HG02610 (cell line): ENCODE results near the gene LGR6.
"Not testable (repeated sequence)": the region's sequence is repeated elsewhere in the genome, so short reads cannot be mapped to it uniquely, and the experiment has no call there.

ENCODE experiments used
- ATAC-seq: cut with Tn5 transposase; IDR thresholded peaks from one replicate; pipeline ENCODE4 v1.9.1; 2021; ENCODE audit warnings: mild to moderate bottlenecking, moderate library complexity; ENCODE audit not compliant: unreplicated experiment

The LGR6 gene, protein sequence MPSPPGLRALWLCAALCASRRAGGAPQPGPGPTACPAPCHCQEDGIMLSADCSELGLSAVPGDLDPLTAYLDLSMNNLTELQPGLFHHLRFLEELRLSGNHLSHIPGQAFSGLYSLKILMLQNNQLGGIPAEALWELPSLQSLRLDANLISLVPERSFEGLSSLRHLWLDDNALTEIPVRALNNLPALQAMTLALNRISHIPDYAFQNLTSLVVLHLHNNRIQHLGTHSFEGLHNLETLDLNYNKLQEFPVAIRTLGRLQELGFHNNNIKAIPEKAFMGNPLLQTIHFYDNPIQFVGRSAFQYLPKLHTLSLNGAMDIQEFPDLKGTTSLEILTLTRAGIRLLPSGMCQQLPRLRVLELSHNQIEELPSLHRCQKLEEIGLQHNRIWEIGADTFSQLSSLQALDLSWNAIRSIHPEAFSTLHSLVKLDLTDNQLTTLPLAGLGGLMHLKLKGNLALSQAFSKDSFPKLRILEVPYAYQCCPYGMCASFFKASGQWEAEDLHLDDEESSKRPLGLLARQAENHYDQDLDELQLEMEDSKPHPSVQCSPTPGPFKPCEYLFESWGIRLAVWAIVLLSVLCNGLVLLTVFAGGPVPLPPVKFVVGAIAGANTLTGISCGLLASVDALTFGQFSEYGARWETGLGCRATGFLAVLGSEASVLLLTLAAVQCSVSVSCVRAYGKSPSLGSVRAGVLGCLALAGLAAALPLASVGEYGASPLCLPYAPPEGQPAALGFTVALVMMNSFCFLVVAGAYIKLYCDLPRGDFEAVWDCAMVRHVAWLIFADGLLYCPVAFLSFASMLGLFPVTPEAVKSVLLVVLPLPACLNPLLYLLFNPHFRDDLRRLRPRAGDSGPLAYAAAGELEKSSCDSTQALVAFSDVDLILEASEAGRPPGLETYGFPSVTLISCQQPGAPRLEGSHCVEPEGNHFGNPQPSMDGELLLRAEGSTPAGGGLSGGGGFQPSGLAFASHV

DNA sequence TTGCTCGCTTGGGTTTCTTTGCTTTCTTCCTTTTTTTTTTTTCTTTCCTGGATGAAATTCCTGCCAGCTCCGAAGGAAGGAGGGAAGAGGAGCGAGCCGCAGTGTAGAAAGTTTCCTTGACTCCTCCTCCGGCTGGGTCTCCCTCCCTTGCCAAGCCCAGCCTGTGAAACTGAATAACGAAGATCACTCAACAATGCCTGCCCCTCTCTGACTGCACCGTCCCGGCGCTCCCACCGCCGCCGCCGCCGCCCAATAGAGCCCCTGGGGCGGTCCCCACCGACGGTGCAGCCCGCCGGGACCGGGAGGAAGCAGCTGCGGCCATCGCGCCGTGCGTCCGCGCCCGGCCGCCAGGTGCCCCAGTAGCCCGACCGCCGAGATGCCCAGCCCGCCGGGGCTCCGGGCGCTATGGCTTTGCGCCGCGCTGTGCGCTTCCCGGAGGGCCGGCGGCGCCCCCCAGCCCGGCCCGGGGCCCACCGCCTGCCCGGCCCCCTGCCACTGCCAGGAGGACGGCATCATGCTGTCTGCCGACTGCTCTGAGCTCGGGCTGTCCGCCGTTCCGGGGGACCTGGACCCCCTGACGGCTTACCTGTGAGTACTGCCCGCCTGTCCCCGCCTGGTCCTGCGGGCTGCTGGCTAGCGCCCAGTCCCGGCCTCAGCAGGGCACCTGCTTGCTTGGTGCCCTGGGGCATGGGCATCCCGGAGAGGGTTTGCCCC is at the start of gene LGR6:
Gene LGR6, plus strand, starts transcription at position 186 of the 714 bp plus-strand sequence. Its CDS starts 191 bp downstream, at position 377.
- ATAC-seq, result no peak

DNA sequence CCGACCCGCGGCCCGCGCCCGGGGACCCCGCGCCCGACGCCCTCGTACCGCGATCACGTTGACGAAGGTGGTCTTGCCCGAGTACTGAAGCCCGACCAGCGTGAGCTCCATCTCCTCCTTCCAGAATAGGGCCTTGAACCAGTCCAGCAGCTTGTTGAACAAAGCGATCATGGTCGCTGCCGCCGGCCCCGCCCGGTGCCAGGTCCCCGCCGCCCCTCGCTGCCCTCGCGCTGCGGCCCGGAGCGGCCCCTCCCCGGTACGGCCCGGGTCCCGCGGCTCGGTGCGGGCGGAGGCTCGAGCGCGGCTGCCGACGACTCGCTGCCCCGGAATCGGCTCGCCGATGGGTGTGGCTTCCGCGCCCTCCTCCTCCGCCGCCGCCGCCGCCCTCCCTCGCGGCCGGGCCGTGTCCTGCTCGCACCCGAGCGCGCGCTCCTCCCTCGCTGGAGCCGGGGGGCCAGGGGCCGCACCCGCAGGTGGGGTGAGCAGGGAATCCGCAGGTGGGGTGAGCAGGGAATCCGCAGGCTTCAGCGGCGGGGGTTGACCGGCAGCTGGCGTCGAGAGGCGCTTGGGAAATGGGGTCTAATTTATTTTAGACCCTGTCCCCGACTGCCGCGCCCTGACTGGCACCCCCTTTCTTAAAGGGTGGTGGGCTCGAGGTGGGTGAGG is 49.1 kb upstream of the LGR6 start, which contains the start of gene ARL8A:
Gene ARL8A, minus strand, starts transcription at position 336 of the 666 bp plus-strand sequence. Its CDS starts 165 bp downstream, at position 171.
- peak; percentile 49 for ATAC-seq

DNA sequence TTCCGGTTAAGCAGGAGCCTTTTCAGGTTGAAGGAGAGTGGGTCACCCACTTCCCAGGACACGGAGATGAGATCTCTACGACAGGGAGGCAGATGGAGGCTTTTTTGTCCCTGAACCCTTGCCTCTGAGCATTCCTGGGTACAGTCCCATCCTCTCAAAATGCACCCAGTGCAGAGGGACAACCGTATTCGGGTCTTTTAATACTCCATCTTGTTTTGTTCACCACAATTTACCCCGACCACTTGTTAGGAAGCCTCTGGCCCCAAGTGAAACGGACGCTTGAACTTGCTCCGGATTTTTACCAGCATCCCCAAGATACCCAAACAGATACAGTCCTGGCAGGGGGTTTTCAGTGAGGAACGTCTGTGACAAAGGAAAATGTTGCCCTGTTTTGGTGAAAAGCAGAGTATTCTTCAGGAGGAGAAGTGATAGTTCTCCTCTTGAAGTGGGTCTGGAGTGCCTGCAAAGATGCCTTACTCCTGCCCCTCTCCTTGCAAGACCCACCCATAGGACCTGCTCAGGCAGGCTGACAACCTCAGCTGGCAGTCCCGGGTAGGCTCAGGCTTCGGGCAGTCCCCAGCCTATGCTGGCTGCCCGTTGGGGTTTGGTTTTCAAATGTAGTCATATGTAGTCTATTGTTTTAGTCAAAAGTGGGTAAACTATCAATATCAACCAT is 48.4 kb upstream of the LGR6 start:
- ATAC-seq, result no peak

DNA sequence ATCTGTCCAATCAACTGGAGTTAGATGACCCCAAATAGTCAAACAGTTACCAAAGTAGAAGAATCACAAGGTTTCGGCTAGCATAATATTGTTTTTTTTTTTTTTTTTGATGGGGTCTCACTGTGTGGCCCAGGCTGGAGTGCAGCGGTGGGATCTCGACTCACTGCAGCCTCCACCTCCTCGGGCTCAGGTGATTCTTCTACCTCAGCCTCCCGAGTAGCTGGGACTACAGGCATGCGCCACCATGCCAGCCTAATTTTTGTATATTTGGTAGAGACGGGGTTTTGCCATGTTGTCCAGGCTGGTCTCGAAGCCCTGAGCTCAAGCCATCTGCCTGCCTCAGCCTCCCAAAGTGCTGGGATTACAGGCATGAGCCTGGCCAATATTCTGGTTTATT is 47.9 kb upstream of the LGR6 start:
- ATAC-seq, result not testable (repeated sequence)

DNA sequence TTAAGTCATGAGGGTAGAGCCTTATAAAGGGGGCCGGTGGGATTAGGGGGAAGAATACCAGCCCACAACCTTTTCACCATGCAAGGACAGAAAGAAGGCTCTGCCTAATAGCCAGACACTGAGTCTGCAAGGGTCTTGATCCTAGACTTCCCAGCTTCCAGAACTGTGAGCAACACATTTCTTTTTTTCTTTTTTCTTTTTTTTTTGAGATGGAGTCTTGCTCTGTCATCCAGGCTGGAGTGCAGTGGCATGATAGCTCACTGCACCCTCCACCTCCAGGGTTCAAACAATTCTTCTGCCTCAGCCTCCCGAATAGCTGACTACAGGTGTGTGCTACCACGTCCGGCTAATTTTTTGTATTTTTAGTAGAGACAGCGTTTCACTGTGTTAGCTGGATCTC is 47.3 kb upstream of the LGR6 start:
- ATAC-seq, result no peak

DNA sequence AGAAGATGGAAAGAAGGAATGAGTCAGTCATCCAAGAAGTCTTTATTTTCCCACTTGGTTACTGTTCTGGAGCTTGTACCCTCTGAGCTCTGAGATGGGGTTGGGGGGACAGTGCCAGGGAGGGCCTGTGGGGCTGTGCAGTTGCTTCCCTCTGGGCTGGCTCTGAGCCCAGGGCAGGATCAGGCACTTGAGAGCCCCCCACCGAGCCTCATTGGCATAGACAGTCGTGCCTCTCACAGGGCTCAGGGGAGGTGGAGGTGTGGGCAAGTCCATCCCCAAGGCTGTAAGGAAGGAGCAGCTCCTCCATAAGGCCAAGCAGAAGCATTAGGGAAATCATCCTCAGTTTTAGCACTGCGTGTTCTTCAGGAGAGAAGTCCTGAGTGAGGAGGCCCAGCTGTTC is 46.6 kb upstream of the LGR6 start:
- ATAC-seq, result no peak

DNA sequence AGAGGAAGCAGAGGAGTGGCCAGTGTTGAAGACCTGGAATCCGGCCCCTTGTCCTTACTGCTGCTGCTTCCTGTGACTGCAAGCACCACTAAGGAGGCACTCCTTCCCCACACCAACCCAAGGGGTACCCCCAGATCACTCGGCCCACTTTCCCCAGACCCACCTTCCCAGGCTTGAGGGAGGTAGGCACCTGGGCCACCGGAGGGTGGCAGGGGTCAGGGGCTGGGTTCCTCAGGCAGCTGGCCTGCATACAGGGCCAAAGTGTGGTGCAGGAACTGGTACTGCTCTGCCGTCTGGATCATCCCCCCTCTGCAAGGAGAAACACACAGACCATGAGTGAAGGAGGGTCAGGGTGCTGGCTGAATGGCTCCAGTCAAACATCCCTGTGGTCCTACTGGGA is 45.2 kb upstream of the LGR6 start:
- no peak for ATAC-seq

DNA sequence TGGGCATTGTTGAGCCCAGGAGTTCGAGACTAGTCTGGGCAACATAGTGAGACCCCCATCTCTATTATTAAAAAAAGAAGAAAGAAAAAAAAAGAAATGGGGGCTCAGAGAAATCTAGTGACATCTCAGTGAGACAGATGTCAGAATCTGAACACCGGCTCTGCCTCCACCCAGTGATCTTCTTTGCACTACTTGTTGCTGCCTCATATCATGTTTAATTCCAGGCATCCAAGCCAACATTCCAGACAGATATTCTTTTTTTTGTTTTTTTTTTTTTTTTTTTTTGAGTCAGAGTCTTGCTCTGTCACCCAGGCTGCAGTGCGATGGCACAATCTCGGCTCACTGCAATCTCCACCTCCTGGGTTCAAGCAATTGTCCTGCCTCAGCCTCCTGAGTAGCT is 44.0 kb upstream of the LGR6 start:
- no peak for ATAC-seq

DNA sequence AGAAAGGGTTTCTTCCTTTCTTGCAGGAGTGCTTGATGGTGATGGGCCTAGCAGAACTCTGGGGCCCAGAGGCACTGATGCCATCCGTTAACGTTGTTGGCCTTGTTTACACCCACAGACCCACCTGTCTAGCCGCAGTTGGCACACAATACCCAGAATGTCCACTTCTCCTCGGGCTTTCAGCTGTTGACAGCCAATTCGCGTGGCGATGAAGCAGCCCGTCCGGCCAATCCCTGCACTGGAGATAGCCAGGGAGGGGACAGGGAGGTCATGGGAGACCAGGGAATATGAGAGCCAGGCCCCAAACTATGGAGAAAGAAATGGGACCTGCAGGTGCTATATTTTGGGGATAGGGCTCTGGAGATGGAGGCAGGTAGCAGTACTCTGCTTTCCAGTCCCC is 43.4 kb upstream of the LGR6 start:
- ATAC-seq, result no peak

DNA sequence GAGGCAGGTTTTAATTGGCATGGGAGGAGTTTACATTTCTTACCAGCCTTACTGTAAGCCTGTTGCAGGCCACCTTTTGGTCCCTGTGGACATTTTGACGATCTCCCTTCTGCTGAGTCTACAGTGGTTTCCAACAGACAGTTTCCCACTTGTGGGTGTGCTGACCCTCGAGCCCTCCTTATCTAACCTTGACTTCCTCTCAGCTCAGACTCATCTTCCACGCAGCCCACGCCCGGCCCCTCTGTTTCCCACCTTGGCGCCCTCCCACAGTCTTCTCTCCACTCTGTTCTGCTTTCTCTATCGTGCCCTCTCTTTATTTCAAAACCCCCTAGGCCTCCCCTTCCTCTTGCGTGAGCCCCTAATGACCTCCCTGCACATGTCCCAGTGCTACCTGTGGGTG is 43.0 kb upstream of the LGR6 start:
- no peak for ATAC-seq

DNA sequence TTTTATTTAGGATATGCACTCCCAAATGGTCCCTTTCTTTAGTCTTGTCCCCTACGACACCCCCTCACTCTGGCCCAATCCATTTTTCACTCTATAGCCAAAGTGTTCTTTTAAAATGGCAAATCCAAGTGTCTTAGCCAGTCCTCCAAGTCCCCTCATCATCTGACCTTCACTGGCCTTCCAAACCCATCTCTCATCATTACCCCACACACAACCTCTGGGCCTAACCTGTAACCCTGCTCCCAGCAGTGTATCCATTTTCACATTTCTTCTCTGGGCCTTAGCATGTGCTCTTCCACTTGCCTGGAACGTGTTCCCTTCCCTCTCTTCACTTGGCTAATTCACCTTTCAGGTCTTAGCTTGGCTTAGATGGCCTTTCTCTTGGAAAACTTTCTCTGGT is 42.6 kb upstream of the LGR6 start:
- ATAC-seq, result no peak

DNA sequence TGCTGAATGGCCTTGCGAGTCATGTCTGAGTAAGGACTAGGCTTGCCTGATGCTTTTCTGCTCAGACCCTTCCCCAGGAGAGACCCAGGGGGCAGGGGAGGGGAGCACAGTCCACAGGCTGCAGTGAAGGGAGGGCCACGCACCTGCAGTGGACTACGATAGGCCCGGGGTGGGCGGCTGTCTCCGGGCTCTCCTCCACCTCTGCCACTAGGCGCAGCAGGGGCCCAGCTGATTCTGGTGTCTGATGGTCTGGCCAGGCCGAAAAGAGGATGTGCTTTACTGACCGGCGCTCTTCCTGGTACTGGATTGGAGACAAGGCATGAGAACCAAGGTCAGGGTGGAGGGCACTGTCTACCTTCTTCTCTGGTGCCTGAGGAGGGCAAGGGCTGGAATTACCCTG is 41.2 kb upstream of the LGR6 start:
- ATAC-seq, result no peak

DNA sequence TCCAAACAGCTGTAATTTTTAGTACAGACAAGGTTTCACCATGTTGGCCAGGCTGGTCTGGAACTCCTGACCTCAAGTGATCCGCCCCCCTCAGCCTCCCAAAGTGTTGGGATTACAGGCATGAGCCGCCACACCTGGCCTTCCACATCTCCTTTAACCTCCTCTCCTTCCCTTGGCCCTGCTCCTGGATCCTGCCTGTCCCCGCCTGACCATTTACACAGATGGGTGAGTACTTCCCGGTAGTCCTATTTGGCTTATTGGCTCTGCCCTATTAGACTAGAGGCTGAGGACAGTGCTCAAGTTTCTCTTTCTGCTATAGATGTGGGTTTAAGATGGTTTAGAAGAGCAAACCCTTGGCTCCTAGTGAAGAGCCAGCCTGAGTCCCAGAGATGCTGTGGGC is 40.3 kb upstream of the LGR6 start:
- no peak for ATAC-seq

DNA sequence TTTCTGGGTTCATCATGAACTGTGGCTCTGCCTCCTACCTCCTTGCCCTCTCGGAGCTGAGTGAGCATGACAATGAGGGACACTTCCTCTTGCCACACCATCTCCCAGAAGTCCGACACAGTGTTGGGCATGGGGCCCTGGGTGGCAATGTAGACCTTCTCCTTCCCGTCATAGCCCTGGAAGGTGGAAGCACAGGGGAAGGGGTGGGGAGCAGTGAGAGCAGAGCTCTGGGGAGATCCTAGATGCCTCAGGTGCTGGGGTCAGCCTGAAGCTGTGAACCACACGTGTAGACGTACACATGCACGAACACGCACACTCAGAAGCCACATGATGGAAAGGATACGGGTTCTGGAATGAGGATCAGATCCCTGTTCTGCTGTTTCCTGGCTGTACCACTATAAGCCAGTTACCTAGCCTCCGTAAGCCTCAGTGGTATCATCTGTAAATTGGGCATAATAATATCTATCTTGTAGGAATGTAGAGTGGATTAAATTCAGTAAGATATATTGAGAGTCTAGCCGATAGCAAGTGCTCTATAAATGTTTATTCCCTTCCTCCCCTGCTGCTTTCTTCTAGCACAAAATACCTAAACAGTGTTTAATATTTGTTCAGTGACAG is 39.3 kb upstream of the LGR6 start:
- ATAC-seq, result no peak

DNA sequence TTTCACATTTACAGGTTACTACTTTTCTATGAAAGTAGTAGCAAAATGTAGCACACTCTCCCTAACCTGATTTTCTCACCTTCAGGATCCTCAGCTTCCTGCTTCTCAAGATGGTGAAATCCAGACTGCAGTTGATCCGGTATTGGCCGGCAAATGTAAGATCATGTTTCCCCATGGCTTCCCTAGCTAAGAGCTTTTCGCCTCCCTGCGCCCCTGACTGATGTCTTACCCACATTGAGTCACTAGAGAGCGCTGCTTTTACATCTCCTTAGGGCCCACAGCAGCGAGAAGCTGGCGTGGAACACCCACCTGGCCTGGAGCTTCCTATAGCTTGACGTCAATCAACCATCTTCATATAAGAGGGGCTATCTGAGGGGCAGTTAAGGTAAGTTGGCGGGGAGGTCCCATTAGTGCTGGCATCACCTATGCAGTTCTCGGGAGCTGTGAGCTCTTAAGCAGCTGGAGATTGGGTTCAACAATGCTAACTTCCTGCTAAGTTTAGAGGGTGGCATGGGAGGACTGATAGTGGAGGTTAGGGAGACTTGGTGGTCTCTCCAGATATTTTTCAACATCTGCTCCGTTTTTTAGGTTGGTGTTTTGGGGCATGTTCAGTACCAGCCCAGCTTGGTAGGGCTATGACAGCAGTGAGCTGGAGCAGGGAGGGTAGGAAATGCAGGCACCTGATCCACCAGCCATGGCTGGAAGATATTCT is 38.7 kb upstream of the LGR6 start:
- no peak for ATAC-seq

DNA sequence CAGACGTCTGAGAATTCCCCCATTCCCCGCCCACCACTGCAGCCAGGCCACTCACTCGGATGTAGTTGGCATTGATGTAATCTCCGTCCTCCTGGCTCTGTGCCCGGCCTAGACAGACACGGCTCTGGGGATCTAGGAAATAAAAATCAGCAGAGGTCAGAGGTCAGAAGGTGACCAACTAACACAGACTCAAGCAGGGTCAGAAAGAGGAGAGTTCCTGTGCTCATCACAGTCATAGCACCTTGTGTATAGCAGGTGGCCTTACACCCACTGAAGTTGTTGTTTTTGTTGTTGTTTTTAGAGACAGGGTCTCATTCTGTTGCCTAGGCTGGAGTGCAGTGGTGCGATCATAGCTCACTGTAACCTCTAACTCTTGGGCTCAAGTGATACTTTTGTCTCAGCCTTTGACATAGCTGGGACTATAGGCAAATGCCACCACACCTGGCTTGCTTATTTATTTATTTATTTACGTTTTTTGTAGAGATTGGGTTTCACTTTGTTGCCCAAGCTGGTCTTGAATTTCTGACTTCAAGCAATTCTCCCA is 38.0 kb upstream of the LGR6 start:
- ATAC-seq, result no peak

DNA sequence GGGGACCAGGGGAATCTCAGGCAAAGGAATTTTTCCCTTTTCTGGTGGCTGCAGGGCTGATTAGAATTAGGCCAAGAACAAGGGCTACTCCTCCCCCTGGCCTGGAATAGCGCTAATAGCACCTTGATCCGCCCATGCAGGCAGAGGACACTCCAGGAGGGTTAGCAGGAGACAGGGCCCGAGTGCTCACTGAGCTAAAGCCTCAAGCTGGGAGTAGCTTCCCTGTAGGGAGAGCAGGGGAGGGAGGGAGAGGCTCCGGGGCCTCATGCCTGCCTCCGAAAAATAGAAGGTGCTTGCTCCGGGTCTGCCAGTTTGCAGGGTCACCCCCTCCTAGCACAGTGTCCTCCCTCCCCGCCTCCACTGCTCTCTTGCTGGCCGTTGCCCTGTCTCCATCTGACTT is 37.0 kb upstream of the LGR6 start:
- ATAC-seq, result no peak

DNA sequence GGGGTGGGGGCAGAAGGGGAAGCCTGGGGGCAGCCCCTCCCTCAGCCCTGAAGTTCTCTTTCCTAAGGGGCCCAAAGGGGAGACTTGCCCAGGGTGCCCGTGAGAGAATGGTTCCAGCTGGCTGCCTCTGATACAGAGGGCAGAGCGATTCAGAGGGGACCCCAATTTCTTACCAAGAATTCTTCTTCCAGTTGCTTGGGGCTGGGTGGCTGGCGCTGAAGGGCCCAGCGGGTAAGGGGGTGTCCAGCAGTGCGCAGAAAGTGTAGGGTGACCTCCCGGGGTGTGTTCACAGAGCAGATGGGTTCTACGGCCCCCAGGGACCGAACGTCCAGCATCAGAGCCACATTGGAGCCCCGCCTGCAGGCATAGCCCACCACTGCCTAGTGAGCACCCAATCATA is 35.7 kb upstream of the LGR6 start:
- ATAC-seq, result no peak
